Naive thymus-derived CD4-positive, alpha-beta T cell (primary cell): ENCODE results near the gene CFAP299. TPM values are rescaled to one million over a fixed set of nuclear protein-coding genes. Genes with fewer than 3 reads are reported as not detected.
"Not testable (repeated sequence)": the region's sequence is repeated elsewhere in the genome, so short reads cannot be mapped to it uniquely, and the experiment has no call there.

Experiments
- ATAC-seq: fragments of 150-1000 bp; cut with Tn5 transposase; 2 replicates; pipeline ENCODE4 v1.10.0; 2021; ENCODE audit warnings: mild to moderate bottlenecking, moderate library complexity
- CTCF ChIA-PET: fragments of 350-600 bp; sonication (Branson Sonifier 250); formaldehyde crosslinking; loops from one replicate; lab custom pipeline; 2021; ENCODE audit warnings: antibody characterized with exemption; lab: Charles Lee
- POLR2A ChIA-PET: fragments of 350-600 bp; sonication (Branson Sonifier 250); formaldehyde crosslinking; loops from one replicate; lab custom pipeline; 2021; ENCODE audit warnings: antibody characterized with exemption, inconsistent platforms; lab: Charles Lee
- DNase-seq, 9 donors: peaks; one replicate each; pipeline versions ENCODE4 v3.0.0 to v3.0.0-alpha.2; 2020 to 2022; ENCODE audit warnings: mixed read lengths in 1 of 9
- H3K27ac ChIP-seq: one replicate; pipeline ENCODE4 v1.7.0; 2013; ENCODE audit warnings: mild to moderate bottlenecking, low read depth, low read length, moderate library complexity
- H3K27me3 ChIP-seq, 2 donors: one replicate each; pipeline ENCODE4 v1.7.0; 2013; ENCODE audit warnings: low read length in 2 of 2, mild to moderate bottlenecking in 2 of 2, moderate library complexity in 2 of 2; ENCODE audit not compliant: control insufficient read depth in 2 of 2, insufficient read depth in 2 of 2
- H3K36me3 ChIP-seq, 3 experiments: 1 replicate in 2 of 3; 2 replicates in 1 of 3; pipeline ENCODE4 v1.7.0; 2013; ENCODE audit warnings: low read length in 3 of 3, mild to moderate bottlenecking in 3 of 3, moderate library complexity in 1 of 3; ENCODE audit not compliant: insufficient read depth in 3 of 3, control insufficient read depth in 2 of 3
- H3K4me1 ChIP-seq, 2 donors: one replicate each; pipeline ENCODE4 v1.7.0; 2013; ENCODE audit warnings: low read length in 2 of 2, mild to moderate bottlenecking in 2 of 2, moderate library complexity in 1 of 2; ENCODE audit not compliant: control insufficient read depth in 2 of 2, insufficient read depth in 2 of 2
- H3K4me3 ChIP-seq: 2 replicates; pipeline ENCODE4 v1.7.0; 2013; ENCODE audit warnings: mild to moderate bottlenecking, low read length
- H3K9me3 ChIP-seq, 3 experiments: 1 replicate in 2 of 3; 2 replicates in 1 of 3; pipeline ENCODE4 v1.7.0; 2013; ENCODE audit warnings: low read length in 3 of 3; ENCODE audit not compliant: control insufficient read depth in 2 of 3
- H3K27ac Mint-ChIP-seq, 9 donors: one replicate each; pipeline ENCODE4 v1.8.0; 2020 to 2022; ENCODE audit warnings: mixed read lengths in 9 of 9, mild to moderate bottlenecking in 8 of 9, moderate library complexity in 5 of 9, inconsistent platforms in 2 of 9
- H3K27me3 Mint-ChIP-seq, 5 donors: one replicate each; pipeline ENCODE4 v1.8.0; 2021 to 2022; ENCODE audit warnings: mixed read lengths in 5 of 5, mild to moderate bottlenecking in 1 of 5
- H3K36me3 Mint-ChIP-seq, 5 donors: one replicate each; pipeline ENCODE4 v1.8.0; 2020 to 2022; ENCODE audit warnings: mixed read lengths in 5 of 5, mild to moderate bottlenecking in 3 of 5, inconsistent platforms in 1 of 5
- H3K4me1 Mint-ChIP-seq, 7 donors: one replicate each; pipeline ENCODE4 v1.8.0; 2020 to 2022; ENCODE audit warnings: mixed read lengths in 7 of 7, mild to moderate bottlenecking in 3 of 7, inconsistent platforms in 1 of 7
- H3K4me3 Mint-ChIP-seq, 10 donors: one replicate each; pipeline ENCODE4 v1.8.0; 2020 to 2022; ENCODE audit warnings: mild to moderate bottlenecking in 10 of 10, mixed read lengths in 10 of 10, moderate library complexity in 6 of 10, inconsistent platforms in 2 of 10
- H3K9me3 Mint-ChIP-seq, 11 donors: one replicate each; pipeline ENCODE4 v1.8.0; 2020 to 2022; ENCODE audit warnings: mixed read lengths in 11 of 11, mild to moderate bottlenecking in 4 of 11, inconsistent platforms in 1 of 11, moderate library complexity in 1 of 11
- intact Hi-C, 2 donors: fragments of 100-400 bp; cut with micrococcal nuclease; formaldehyde crosslinking; loops; one replicate each; pipeline ENCODE4 v1.15.1; 2023
- polyA plus RNA-seq, 2 donors: library from polyadenylated mRNA; unstranded; fragments of 300-500 nt; fragmentation: Illumina TruSeq; gene quantifications; one replicate each; pipeline ENCODE4 v1.2.3, GENCODE V29; 2021
- total RNA-seq, 6 experiments: library from RNA in 5 of 6; stranded (reverse) in 5 of 6; gene quantifications; 1 replicate in 5 of 6; 2 replicates in 1 of 6; pipeline ENCODE4 v1.2.3 and lab custom pipeline; 2021 to 2026

The CFAP299 gene
- total and polyA plus RNA-seq, 7 experiments from 2014 or later: not detected

- H3K4me3 Mint-ChIP-seq: no peak overlapping the region
- peaks cover 0 to 23% (median 7%) of the 10 kb centered on the region in 11 donors for H3K9me3 Mint-ChIP-seq
- no peaks in the 10 kb centered on the region for H3K4me1 Mint-ChIP-seq
- H3K36me3 Mint-ChIP-seq: peaks cover 0 to 9% (median 4%) of the 10 kb centered on the region in 5 donors
- no peak overlapping the region for H3K27ac ChIP-seq
- CTCF ChIA-PET: no interaction called here
- H3K27me3 ChIP-seq: no peaks in the 10 kb centered on the region
- no peak overlapping the region for H3K27ac Mint-ChIP-seq
- intact Hi-C loops: no loop called here
- DNase-seq (no peak), ATAC-seq (no peak)
- H3K9me3 ChIP-seq: no peaks in the 10 kb centered on the region
- POLR2A ChIA-PET: no interaction called here
- no peak overlapping the region for H3K4me3 ChIP-seq
- H3K4me1 ChIP-seq: no peaks in the 10 kb centered on the region
- H3K27me3 Mint-ChIP-seq: no peaks in the 10 kb centered on the region
- H3K36me3 ChIP-seq: no peaks in the 10 kb centered on the region
These were observed 395.9 kb downstream of the CFAP299 start for GRCh38 chr4:80731436-80731835.

- ChIA-PET CTCF (no interaction called here), POLR2A (no interaction called here)
- no peaks in the 10 kb centered on the region for H3K27me3 Mint-ChIP-seq
- H3K27ac ChIP-seq: no peak overlapping the region
- DNase-seq: no peak
- peaks cover 0 to 26% (median 8%) of the 10 kb centered on the region in 11 donors for H3K9me3 Mint-ChIP-seq
- no peaks in the 10 kb centered on the region for H3K9me3 ChIP-seq
- no peak for ATAC-seq
- no peak overlapping the region for H3K4me3 ChIP-seq
- no peaks in the 10 kb centered on the region for H3K4me1 Mint-ChIP-seq
- no peaks in the 10 kb centered on the region for H3K4me1 ChIP-seq
- no peak overlapping the region for H3K4me3 Mint-ChIP-seq
- no peaks in the 10 kb centered on the region for H3K27me3 ChIP-seq
- H3K36me3 Mint-ChIP-seq: peaks cover 0 to 9% (median 4%) of the 10 kb centered on the region in 5 donors
- H3K36me3 ChIP-seq: no peaks in the 10 kb centered on the region
- intact Hi-C loops: no loop called here
- no peak overlapping the region for H3K27ac Mint-ChIP-seq
These were observed 396.5 kb downstream of the CFAP299 start for GRCh38 chr4:80732010-80732409.

- intact Hi-C loops: no loop called here
- Mint-ChIP-seq H3K9me3 (peaks cover 3 to 43% (median 22%) of the 10 kb centered on the region in 11 donors), H3K36me3 (peaks cover 0 to 10% (median 5%) of the 10 kb centered on the region in 5 donors), H3K4me1 (no peaks in the 10 kb centered on the region), H3K4me3 (no peak overlapping the region), H3K27me3 (no peaks in the 10 kb centered on the region), H3K27ac (no peak overlapping the region)
- ChIA-PET CTCF (no interaction called here), POLR2A (no interaction called here)
- no peak overlapping the region for H3K4me3 ChIP-seq
- DNase-seq: no peak
- ATAC-seq: no peak
- H3K27ac ChIP-seq: no peak overlapping the region
- H3K36me3 ChIP-seq: no peaks in the 10 kb centered on the region
- no peaks in the 10 kb centered on the region for H3K4me1 ChIP-seq
- no peaks in the 10 kb centered on the region for H3K9me3 ChIP-seq
- no peaks in the 10 kb centered on the region for H3K27me3 ChIP-seq
These were observed 404.8 kb downstream of the CFAP299 start for GRCh38 chr4:80740375-80740774.

- intact Hi-C loops, CTCF ChIA-PET, POLR2A ChIA-PET, DNase-seq, H3K4me1 Mint-ChIP-seq, H3K9me3 ChIP-seq, H3K36me3 Mint-ChIP-seq, H3K27ac ChIP-seq, H3K27me3 ChIP-seq, H3K27me3 Mint-ChIP-seq, H3K9me3 Mint-ChIP-seq, ATAC-seq, H3K4me3 Mint-ChIP-seq, H3K4me3 ChIP-seq, H3K36me3 ChIP-seq, H3K4me1 ChIP-seq: not testable (repeated sequence)
- H3K27ac Mint-ChIP-seq: peak overlapping the region in 1 of 9 donors; percentile 11
These were observed 414.0 kb downstream of the CFAP299 start for GRCh38 chr4:80749558-80749957.

- no peaks in the 10 kb centered on the region for H3K4me1 ChIP-seq
- H3K4me3 ChIP-seq: no peak overlapping the region
- no peaks in the 10 kb centered on the region for H3K9me3 ChIP-seq
- ChIA-PET POLR2A (no interaction called here), CTCF (no interaction called here)
- H3K27ac ChIP-seq: no peak overlapping the region
- H3K9me3 Mint-ChIP-seq: peaks cover 0 to 3% (median 0%) of the 10 kb centered on the region in 11 donors
- intact Hi-C loops: no loop called here
- H3K36me3 Mint-ChIP-seq: peaks cover 0 to 5% (median 0%) of the 10 kb centered on the region in 5 donors
- ATAC-seq (no peak), DNase-seq (no peak)
- no peaks in the 10 kb centered on the region for H3K27me3 Mint-ChIP-seq
- H3K4me1 Mint-ChIP-seq: peaks cover 0 to 4% (median 0%) of the 10 kb centered on the region in 7 donors
- no peaks in the 10 kb centered on the region for H3K27me3 ChIP-seq
- no peak overlapping the region for H3K27ac Mint-ChIP-seq
- H3K4me3 Mint-ChIP-seq: no peak overlapping the region
- no peaks in the 10 kb centered on the region for H3K36me3 ChIP-seq
These were observed 415.7 kb downstream of the CFAP299 start for GRCh38 chr4:80751200-80751599.

- no peak overlapping the region for H3K27ac Mint-ChIP-seq
- intact Hi-C loops: no loop called here
- Histone ChIP-seq H3K4me3 (no peak overlapping the region), H3K27me3 (no peaks in the 10 kb centered on the region), H3K36me3 (no peaks in the 10 kb centered on the region), H3K4me1 (no peaks in the 10 kb centered on the region), H3K9me3 (no peaks in the 10 kb centered on the region), H3K27ac (no peak overlapping the region)
- H3K9me3 Mint-ChIP-seq: peaks cover 0 to 12% (median 3%) of the 10 kb centered on the region in 11 donors
- ChIA-PET CTCF (no interaction called here), POLR2A (no interaction called here)
- DNase-seq: no peak
- H3K36me3 Mint-ChIP-seq: no peaks in the 10 kb centered on the region
- no peak overlapping the region for H3K4me3 Mint-ChIP-seq
- ATAC-seq: no peak
- H3K27me3 Mint-ChIP-seq: no peaks in the 10 kb centered on the region
- no peaks in the 10 kb centered on the region for H3K4me1 Mint-ChIP-seq
These were observed 432.4 kb downstream of the CFAP299 start for GRCh38 chr4:80767944-80768343.

- H3K27me3 Mint-ChIP-seq: no peaks in the 10 kb centered on the region
- no peak overlapping the region for H3K27ac ChIP-seq
- H3K4me3 ChIP-seq: no peak overlapping the region
- H3K36me3 Mint-ChIP-seq: no peaks in the 10 kb centered on the region
- H3K27ac Mint-ChIP-seq: no peak overlapping the region
- no peaks in the 10 kb centered on the region for H3K27me3 ChIP-seq
- H3K9me3 Mint-ChIP-seq: peaks cover 0 to 3% (median 0%) of the 10 kb centered on the region in 11 donors
- no peaks in the 10 kb centered on the region for H3K36me3 ChIP-seq
- ATAC-seq (no peak), DNase-seq (no peak)
- intact Hi-C loops: no loop called here
- POLR2A ChIA-PET: no interaction called here
- no peaks in the 10 kb centered on the region for H3K4me1 ChIP-seq
- CTCF ChIA-PET: no interaction called here
- H3K4me1 Mint-ChIP-seq: no peaks in the 10 kb centered on the region
- H3K9me3 ChIP-seq: no peaks in the 10 kb centered on the region
- no peak overlapping the region for H3K4me3 Mint-ChIP-seq
These were observed 440.6 kb downstream of the CFAP299 start for GRCh38 chr4:80776168-80776567.
